ENCODE data around the gene PTCH1.

PTCH1 gene

DNA sequence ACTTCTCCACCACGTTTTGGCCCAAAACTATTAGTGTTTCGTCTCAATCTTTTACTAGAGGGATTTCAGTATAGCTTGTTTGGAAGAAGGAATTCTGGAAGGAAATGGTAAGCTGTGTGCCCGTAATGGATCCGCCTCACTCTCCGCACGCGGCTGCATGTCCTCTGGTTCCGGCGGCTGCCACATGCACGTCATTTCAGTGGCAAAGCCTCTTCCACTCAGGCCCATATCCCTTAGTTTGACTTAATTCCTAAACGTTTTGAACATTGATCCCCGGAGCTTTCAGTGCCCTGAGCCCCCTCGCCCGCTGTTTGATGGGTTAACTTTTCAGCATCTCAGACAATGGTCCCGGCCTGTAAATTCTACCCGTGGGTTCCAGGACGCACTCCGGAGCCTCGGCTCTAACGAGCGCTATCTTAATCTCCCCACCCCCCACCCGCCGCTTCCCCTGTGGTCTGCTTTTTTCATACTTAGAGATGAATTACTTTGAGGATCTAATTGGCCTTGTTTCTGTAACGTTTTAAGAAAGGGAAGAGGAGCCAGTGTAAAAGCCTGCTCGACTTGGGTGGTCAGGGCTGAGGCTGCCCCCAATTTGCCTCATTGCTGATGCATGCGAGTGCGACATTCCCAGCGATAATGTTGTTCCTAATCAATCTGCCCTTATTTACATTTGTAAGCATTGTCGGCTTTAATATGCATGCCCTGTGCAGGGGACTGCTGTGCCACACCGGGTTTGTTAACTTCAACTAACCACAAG, 4.6 kb downstream of the PTCH1 start:
- no peak for DNase-seq

DNA sequence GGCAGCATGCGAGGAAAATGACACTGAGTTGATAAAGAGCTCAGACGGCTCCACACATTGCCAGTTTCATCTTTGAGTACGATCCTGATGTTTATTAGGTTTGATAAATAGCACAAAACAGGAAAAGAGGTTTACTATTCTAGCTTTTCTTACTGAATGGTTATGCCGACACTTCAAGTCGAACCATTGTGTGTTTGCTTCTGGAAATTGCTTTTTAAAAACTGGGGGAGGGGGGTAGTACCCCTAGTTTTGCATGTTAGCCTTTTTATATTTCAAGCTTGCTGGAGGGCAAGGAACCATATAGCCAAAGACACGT, 5.2 kb downstream of the PTCH1 start:
- DNase-seq, result no peak

DNA sequence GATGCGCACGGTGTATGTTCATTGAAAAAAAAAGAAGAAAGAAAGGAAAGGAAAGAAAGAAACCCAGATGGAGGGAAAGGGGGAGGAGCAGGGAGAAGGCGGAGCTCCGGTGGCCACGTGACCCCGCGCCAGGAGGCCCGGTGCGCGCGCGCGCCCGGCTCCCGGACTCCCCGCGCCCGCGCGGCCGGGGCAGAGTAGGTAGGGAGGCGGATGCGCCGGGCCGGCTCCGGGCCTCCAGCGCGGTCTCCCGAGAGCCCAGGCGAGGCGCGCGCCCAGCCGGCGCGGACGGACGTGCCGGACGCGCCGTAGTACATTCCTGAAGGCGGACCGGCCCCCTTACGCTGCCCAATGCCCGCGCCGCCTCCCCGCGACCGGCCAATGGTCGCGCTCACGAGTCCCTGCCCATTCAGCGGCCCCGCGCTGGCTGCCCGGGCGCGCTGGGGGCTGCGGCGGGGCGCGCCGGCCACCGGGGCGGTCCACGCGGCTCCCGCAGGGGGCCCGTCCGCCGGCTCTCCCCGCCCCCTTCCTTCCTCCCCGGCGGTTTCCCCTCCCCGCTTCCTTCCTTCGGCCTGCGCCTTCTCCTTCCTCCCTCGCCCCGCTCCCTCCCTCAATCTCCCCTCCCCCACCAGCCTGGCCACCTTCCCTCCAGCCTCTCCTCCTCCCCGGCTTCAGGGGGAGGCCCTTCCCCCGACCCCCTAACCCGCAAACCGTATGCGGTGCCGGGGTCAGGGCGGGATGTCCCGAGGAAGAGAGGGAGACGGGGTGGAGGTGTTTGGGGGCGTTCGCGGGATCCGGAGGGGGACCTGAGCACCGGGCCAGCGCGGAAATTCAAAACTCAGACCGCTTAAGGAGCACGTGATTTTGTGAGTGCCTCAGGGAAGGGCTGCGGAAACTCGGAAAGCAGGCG, 5.8 kb downstream of the PTCH1 start:
- peak; percentile 97 for DNase-seq

- no peak for DNase-seq
Observed at GRCh38 chr9:95509851-95510708, 6.7 kb downstream of the PTCH1 start.

GRCh38 chr9:95508968-95509850, 7.6 kb downstream of the PTCH1 start:
- peak; percentile 98 for DNase-seq

- DNase-seq, result no peak
Observed at GRCh38 chr9:95508242-95508967, 8.4 kb downstream of the PTCH1 start.

DNA sequence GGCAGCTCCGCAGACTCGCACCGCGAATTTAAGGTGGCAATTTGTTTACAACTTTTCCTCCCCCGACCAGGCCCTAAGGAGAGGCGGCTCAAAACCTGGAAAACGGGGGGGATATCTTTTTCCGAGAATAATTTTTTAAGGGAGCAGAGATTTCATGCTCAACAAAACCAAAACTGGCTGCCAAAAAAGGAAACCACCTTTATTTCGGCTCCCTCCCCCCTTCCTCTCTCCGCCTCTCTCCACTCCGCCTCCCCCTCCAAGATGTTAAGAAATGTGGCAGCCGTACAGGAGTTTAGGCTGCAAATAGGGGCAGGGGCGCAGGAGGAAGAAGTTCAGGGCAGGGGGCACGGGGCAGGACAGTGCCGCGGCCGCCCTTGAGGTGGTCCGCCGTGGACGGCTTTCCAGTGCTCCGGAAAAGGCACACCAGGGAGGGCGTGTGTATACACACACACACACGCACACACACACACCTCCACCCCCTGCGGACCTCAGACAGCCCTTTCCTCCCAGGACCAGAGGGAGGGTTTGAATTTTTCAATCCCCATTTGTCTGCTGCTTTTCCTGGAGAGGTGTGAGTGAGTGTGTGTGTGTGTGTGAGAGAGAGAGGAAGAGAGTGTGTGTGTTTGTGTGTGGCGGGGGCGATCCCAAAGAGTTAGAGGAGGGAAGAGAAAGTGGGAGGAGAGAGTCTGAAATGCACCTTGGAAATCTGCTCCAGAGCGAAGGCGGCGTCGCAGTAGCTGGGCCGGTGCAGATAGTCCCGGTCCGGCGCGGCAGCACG, 9.1 kb downstream of the PTCH1 start:
- peak; percentile 85 for DNase-seq

GRCh38 chr9:95506678-95507463, 9.9 kb downstream of the PTCH1 start:
- DNase-seq, result no peak

- no peak for DNase-seq
Observed at GRCh38 chr9:95506428-95506677, 10.4 kb downstream of the PTCH1 start.

DNA sequence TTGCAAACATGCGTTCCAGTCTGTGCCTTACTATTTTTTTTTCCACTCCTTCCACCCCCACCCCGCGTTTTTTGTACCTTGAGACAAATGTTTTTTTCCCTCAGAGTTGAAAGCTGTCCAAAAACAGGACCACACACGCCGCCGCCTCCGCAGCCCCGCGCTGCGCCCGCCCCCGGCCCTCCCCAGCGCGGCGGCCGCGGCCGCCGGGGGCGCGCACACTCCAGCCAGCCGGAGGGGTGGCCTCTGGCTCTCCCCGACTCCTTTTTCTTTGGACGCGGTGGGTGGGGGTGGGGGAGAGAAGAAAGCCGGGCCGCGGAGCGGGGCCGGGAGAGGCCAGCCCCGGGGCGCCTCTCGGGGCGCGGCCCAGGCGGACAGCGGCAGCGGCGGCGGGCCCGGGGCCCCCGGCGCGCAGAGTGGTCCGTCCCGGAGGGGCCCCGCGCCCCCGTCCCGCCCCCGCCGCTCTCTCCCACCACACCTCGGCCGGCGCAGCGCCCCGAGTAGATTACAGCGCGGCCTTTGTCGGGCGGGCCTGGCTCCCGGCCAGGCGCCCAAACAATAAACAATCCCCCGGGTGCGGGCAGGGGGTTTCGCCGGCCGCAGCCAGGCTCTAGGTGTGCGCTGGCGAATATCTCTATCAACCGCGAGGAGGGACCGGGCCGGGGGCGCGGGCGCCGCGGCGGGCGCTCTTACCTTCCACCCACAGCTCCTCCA, 10.9 kb downstream of the PTCH1 start:
- peak; percentile 82 for DNase-seq

GRCh38 chr9:95505072-95505716, 11.6 kb downstream of the PTCH1 start:
- DNase-seq, result no peak

GRCh38 chr9:95504053-95504963, 12.5 kb downstream of the PTCH1 start:
- no peak for DNase-seq

GRCh38 chr9:95503369-95503768, 13.4 kb downstream of the PTCH1 start:
- no peak for DNase-seq

DNA sequence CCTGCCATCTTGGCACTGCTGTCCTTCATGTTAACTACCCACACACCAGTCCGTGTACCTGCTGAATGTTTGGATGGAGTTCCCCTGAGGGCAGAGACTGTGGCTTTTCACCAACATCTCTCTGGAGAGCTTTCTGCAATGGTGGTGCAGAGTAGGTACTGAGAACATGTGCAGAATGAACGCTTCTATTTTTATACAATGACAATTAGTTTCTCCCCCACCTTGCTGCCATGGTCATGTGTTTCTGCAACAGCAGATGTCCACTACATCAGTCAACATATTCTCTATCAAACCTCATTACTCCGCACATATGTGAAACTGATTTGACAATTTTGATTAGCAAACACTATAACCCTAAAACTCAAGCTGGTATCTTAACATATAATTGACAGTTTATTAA, 14.5 kb downstream of the PTCH1 start:
- DNase-seq, result no peak

DNA sequence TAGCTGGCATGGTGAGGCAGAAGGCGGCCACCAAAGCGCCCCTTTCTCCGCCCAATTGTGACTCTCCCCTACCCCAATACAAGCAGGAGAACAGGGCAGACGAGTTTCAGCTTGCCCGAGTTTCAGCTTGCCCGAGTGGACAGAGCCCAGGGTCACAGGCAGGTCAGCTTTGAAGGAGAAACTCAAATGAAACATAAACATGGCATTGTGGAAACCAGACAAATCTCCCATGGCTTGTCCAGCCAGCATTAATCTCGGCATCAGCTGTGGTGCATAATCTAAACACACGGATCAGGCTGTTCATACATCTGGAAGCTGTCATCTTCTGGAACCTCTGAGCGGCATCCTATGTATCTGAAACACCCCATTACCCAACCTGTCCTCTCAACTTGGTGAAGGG, 16.9 kb downstream of the PTCH1 start:
- no peak for DNase-seq

DNA sequence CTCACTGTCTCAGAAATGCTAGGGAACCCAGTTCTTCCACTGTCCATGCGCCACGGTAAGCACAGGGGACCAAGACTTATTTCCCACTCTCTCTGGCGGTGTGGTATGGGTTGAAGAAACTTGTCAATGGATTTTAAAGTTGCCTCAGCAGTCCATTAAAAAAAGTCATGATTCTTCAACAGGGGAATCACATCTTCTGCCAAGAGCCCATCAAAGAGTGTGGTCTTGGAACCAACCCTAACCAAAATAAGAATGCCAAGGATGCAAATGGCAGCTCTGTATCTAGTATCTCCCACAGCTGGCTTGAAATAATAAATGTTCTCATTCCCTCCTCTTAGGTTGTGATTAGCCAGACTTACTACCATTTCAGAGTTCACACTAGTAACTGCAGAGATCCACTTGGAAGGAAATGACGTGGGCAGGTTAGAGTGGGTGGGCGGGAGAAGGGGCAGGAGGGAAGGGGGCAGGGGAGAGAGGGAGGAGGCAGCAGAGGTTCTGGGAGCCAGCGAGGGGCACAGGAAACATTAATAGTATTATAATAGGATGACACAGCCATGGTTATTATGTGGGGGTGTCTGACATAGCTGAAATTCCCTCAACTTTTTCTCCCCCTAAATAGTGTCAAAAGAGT, 17.6 kb downstream of the PTCH1 start:
- no peak for DNase-seq

GRCh38 chr9:95498641-95499040, 18.1 kb downstream of the PTCH1 start:
- no peak for DNase-seq
